K562 (cell line): ENCODE measurements around the gene POLD2. TPM values are rescaled to one million over a fixed set of nuclear protein-coding genes. Genes with fewer than 3 reads are reported as not detected.

ENCODE experiments used
- ATAC-seq: fragments of 200-7000 bp; cut with Tn5 transposase; 3 replicates; pipeline ENCODE4 v1.9.1; 2020; ENCODE audit warnings: moderate library complexity
- BruUV-seq: library from RNA; stranded (reverse); fragments of 400-500 nt; replicated peaks from 2 replicates; lab custom pipeline; 2021; lab: Mats Ljungman, UMichigan
- CTCF ChIA-PET: fragments of 300-600 bp; formaldehyde crosslinking; extraction: SDS; loops from one replicate; lab custom pipeline; 2021; ENCODE audit warnings: low intra/inter-chr PET ratio; lab: Yijun Ruan, JAX
- POLR2A ChIA-PET: fragments of 300-600, 350-650 bp; sonication (Branson Sonifier 250); formaldehyde crosslinking; extraction: SDS; loops from one replicate; lab custom pipeline; 2021; ENCODE audit warnings: antibody characterized with exemption, inconsistent platforms; lab: Yijun Ruan, JAX
- DNase-seq, 4 experiments: peaks; one replicate each; pipeline versions ENCODE4 v3.0.0 to v3.0.0-alpha.2; 2011 to 2018; ENCODE audit warnings: low spot score in 3 of 4, mixed read lengths in 3 of 4; ENCODE audit errors: extremely low read depth in 1 of 4
- FAIRE-seq: peaks from 2 replicates; lab custom pipeline; 2011; peaks lifted over from hg19 to GRCh38; lab: Jason Lieb, UNC
- H2AFZ ChIP-seq: 2 replicates; pipeline ENCODE4 v1.6.0; 2011; ENCODE audit warnings: low read depth, low read length, control low read depth, inconsistent platforms
- H3K27ac ChIP-seq: fragments of 200-600 bp; 3 replicates; pipeline ENCODE4 v1.8.0; 2011; ENCODE audit warnings: low read depth, mild to moderate bottlenecking, control low read depth, inconsistent platforms, low read length, moderate library complexity, mixed read lengths; ENCODE audit errors: extremely low read depth
- H3K27me3 ChIP-seq, 2 experiments: fragments of 300-600 bp in 1 of 2; 2 replicates in 1 of 2; 3 replicates in 1 of 2; pipeline versions ENCODE4 v1.6.0 to v1.8.0; 2011; ENCODE audit warnings: inconsistent platforms in 2 of 2, low read length in 2 of 2, mild to moderate bottlenecking in 1 of 2, mixed read lengths in 1 of 2, moderate library complexity in 1 of 2; ENCODE audit not compliant: control insufficient read depth in 2 of 2, insufficient read depth in 2 of 2
- H3K36me3 ChIP-seq: fragments of 300-600 bp; 3 replicates; pipeline ENCODE4 v1.8.0; 2011; ENCODE audit warnings: mild to moderate bottlenecking, low read length, inconsistent platforms; ENCODE audit not compliant: control insufficient read depth, insufficient read depth
- H3K4me1 ChIP-seq, 2 experiments: fragments of 200-600 bp in 1 of 2; replicated peaks in 1 of 2; 2 replicates in 1 of 2; 3 replicates in 1 of 2; pipeline versions ENCODE4 v1.5.1 to v1.8.0; 2011; ENCODE audit warnings: inconsistent platforms in 2 of 2, low read length in 2 of 2, mild to moderate bottlenecking in 1 of 2, mixed read lengths in 1 of 2, moderate library complexity in 1 of 2; ENCODE audit not compliant: control insufficient read depth in 2 of 2, insufficient read depth in 2 of 2
- H3K4me2 ChIP-seq: 2 replicates; pipeline ENCODE4 v1.6.1; 2011; ENCODE audit warnings: low read length, control low read depth, inconsistent platforms, mixed read lengths; ENCODE audit not compliant: insufficient read depth
- H3K4me3 ChIP-seq: fragments of 200-600 bp; sonication (generic), shearing (Covaris generic); 2 replicates; pipeline ENCODE4 v1.5.1; 2016; ENCODE audit warnings: control low read depth, inconsistent platforms
- H3K79me2 ChIP-seq: fragments of 200-600 bp; 3 replicates; pipeline ENCODE4 v1.8.0; 2011; ENCODE audit warnings: low read length, inconsistent platforms; ENCODE audit not compliant: control insufficient read depth, insufficient read depth
- H3K9ac ChIP-seq, 2 experiments: 2 replicates each; pipeline versions ENCODE4 v1.6.0 to v1.6.1; 2011; ENCODE audit warnings: low read depth in 2 of 2, low read length in 2 of 2, control low read depth in 1 of 2, inconsistent platforms in 1 of 2, mild to moderate bottlenecking in 1 of 2, mixed read lengths in 1 of 2; ENCODE audit not compliant: insufficient read depth in 1 of 2
- H3K9me1 ChIP-seq: one replicate; pipeline ENCODE4 v1.6.0; 2011; ENCODE audit warnings: inconsistent platforms, mild to moderate bottlenecking, low read length, moderate library complexity; ENCODE audit not compliant: control insufficient read depth, insufficient read depth
- H3K9me3 ChIP-seq: replicated peaks from 2 replicates; pipeline ENCODE4 v1.5.1; 2011; ENCODE audit warnings: low read depth, low read length, inconsistent platforms; ENCODE audit not compliant: control insufficient read depth, insufficient read depth
- H4K20me1 ChIP-seq: replicated peaks from 2 replicates; pipeline ENCODE4 v1.6.1; 2011; ENCODE audit warnings: low read length, inconsistent platforms, mixed read lengths; ENCODE audit not compliant: control insufficient read depth, insufficient read depth
- HINFP ChIP-seq: fragments of 450-650 bp; conservative IDR thresholded peaks from 2 replicates; pipeline ENCODE4 v1.6.1; 2016; ENCODE audit warnings: missing genetic modification characterization, low read depth, mild to moderate bottlenecking, control low read depth, missing compliant biosample characterization
- STAT5A ChIP-seq: IDR thresholded peaks from 2 replicates; pipeline ENCODE4 v1.6.1; 2012; ENCODE audit warnings: low read length, inconsistent platforms, borderline replicate concordance
- ZNF57 ChIP-seq: fragments of 450-650 bp; formaldehyde crosslinking; IDR thresholded peaks from 2 replicates; pipeline ENCODE4 v1.4.0; 2020; ENCODE audit warnings: mild to moderate bottlenecking, moderate library complexity
- WGBS: fragments of 100-300 bp; shearing (Covaris generic); methylation state at CpG from one replicate; pipeline ENCODE4 v1.1.6; 2016; ENCODE audit warnings: low coverage, mixed read lengths; ENCODE audit not compliant: insufficient coverage; ENCODE audit errors: missing lambda C conversion rate; 5-methylcytosine and 5-hydroxymethylcytosine counted together
- in situ Hi-C: fragments of 300-500 bp; cut with MboI; formaldehyde crosslinking; loops from 4 replicates; pipeline ENCODE4 v1.15.0; 2018; ENCODE audit warnings: inconsistent platforms, mixed read lengths
- intact Hi-C: fragments of 100-400 bp; cut with micrococcal nuclease; formaldehyde crosslinking; loops from 2 replicates; pipeline ENCODE4 v1.14.2; 2022
- polyA plus RNA-seq, 8 experiments: library from polyadenylated mRNA; depleted of rRNA in 4 of 8; stranded (reverse) in 5 of 8; unstranded in 3 of 8; fragments of >200 nt; fragmentation: Nextera tagmentation in 2 of 8; fragmentation: Illumina TruSeq in 1 of 8; extraction: Ambion mirVana in 2 of 8; extraction: Trizol in 1 of 8; gene quantifications; 2 replicates each; pipeline versions ENCODE4 v1.2.1 to v1.2.3, GENCODE V29; 2011 to 2014; ENCODE audit warnings: inconsistent platforms in 1 of 8, missing spikeins in 1 of 8
- total RNA-seq, 7 experiments: library from RNA; depleted of rRNA in 6 of 7; stranded (reverse); fragments of >200 nt in 6 of 7; fragmentation: Illumina TruSeq in 2 of 7; extraction: Trizol in 2 of 7; gene quantifications; 2 replicates each; pipeline versions ENCODE4 v1.2.1 to v1.2.3, GENCODE V29; 2011 to 2021; ENCODE audit warnings: low replicate concordance in 1 of 7
- TF ChIP-seq, protein P1 (sequence below): fragments of 450-650 bp; IDR thresholded peaks from 2 replicates; pipeline ENCODE4 v1.6.1; 2016; ENCODE audit warnings: mild to moderate bottlenecking

The POLD2 gene
- total and polyA plus RNA-seq, 9 of the 15 experiments (the other 6 are each of a cell fraction or from before 2014, with no cell fraction given) = 29.7 to 259 (median 225) TPM

- TF ChIP-seq HINFP (tag) (no peak), STAT5A (no peak), ZNF57 (no peak)
- TF ChIP-seq, protein P1, sequence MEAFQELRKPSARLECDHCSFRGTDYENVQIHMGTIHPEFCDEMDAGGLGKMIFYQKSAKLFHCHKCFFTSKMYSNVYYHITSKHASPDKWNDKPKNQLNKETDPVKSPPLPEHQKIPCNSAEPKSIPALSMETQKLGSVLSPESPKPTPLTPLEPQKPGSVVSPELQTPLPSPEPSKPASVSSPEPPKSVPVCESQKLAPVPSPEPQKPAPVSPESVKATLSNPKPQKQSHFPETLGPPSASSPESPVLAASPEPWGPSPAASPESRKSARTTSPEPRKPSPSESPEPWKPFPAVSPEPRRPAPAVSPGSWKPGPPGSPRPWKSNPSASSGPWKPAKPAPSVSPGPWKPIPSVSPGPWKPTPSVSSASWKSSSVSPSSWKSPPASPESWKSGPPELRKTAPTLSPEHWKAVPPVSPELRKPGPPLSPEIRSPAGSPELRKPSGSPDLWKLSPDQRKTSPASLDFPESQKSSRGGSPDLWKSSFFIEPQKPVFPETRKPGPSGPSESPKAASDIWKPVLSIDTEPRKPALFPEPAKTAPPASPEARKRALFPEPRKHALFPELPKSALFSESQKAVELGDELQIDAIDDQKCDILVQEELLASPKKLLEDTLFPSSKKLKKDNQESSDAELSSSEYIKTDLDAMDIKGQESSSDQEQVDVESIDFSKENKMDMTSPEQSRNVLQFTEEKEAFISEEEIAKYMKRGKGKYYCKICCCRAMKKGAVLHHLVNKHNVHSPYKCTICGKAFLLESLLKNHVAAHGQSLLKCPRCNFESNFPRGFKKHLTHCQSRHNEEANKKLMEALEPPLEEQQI = no peak
- POLR2A ChIA-PET = interaction anchor here (0.8 to 0.9 kb wide), 2 partner anchors 9 to 20 kb away, joined by 3 to 5 read pairs; no protein-coding TSS in a partner anchor
- BruUV-seq = no TSS peak
- DNase-seq (no peak), FAIRE-seq (no peak), ATAC-seq (no peak)
- H3K27ac ChIP-seq = no peak overlapping the region
- H3K9me1 ChIP-seq = no peaks in the 10 kb centered on the region
- H3K4me3 ChIP-seq = no peak overlapping the region
- no peak overlapping the region for H3K4me2 ChIP-seq
- H3K27me3 ChIP-seq = no peaks in the 10 kb centered on the region
- 32% methylated on average over 4 of the region's 4 CpGs for WGBS
- H3K36me3 ChIP-seq = no peaks in the 10 kb centered on the region
- H2AFZ ChIP-seq = no peak overlapping the region
- in situ Hi-C loops (no loop called here), intact Hi-C loops (no loop called here)
- peaks cover 9 to 38% of the 10 kb centered on the region in 2 experiments for H3K4me1 ChIP-seq
- no peaks in the 10 kb centered on the region; the same call in 1 of the 2 replicates for H4K20me1 ChIP-seq
- CTCF ChIA-PET = no interaction called here
- H3K9me3 ChIP-seq = no peaks in the 10 kb centered on the region
- H3K79me2 ChIP-seq = no peaks in the 10 kb centered on the region
- peak overlapping the region in 1 of 2 experiments; percentile 80; a peak in 2 of 4 replicates for H3K9ac ChIP-seq
Observed at GRCh38 chr7:44142028-44142427, 18.7 kb upstream of the POLD2 start.
